ENCODE results near the gene HNMT.

Gene HNMT

DNA sequence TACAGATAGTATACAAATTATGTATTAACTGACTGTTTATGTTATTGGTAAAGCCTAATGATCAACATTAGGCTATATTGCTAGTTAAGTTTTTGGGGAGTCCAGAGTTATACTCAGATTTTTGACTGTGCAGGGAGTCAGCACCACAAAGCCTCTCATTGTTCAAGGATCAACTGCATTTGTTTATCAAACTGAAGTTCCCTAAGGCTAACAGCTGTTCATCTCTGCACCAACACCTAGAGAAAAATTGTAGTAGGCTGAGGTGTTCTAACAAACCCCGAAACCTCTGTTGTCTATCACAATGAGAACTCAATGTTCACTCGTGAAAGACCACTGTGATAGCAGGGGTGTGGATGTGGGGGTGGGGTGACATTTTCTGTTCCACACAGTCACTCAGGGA is 97.7 kb downstream of the HNMT start:
- no peak for DNase-seq

DNA sequence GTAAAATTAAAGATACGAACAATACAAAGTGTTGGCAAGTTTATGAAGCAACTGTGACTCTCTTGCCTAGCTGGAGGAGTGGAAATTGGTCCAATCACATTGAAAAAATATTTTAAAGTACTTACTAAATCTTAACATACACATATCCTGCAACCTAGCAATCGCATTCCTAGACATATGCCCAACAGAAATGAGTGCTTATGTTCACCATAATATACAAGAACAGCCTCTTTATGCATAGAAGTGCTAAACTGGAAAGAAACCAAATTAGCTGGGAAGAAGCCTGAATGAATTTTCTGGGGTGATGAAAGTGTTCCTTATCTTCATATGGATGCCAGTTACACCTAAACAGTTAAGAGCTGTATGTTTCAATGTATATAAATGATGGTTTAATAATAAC is 98.9 kb downstream of the HNMT start:
- DNase-seq, result no peak
